ENCODE measurements around the gene MTCL3.

Gene MTCL3

DNA sequence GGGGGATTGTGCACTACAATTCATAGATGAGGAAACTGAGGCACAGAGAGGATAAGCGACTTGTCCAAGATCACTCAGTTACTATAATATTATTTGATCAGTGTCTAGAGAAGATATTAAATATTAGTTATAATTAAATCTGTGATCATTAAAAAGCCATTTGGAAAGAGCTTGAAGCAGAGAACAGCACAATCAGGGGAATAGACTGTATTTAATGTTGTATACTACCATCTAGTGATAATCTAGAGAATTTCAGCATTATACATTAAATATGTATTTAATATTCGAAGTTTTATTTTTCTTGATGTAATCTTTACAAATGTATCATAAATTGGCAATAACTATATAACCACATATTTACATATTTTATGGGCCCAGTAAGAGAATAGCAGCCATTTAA, 20.1 kb upstream of the MTCL3 start:
- peak; percentile 38 for DNase-seq (ENCODE audit: low read depth)

DNA sequence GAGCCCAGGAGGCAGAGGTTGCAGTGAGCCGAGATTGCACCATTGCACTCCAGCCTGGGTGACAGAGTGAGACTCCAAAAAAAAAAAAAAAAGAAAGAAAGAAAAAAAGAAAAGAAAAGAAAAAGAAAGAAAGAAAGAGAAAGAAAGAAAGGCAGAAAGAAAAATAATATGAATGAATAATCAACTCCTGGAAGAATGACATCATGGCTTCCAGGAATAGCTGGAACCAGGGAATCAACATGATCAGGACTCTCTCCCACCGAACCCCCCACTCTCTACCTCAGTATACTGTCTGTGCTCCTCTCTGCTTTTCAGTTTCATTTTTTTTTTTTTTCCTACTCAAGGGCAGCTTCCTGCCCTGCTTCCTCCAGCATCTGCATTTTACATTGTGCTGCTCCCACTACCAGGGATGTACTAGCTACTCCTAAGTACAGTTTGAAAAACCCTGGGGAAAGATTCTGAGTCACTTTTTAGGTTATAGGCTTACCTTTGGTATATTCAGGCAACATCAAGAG, 19.7 kb upstream of the MTCL3 start:
- DNase-seq (ENCODE audit: low read depth), result no peak
- no peak overlapping the region for H3K4me3 ChIP-seq (ENCODE audit: low read depth, low read length)
- TF ChIP-seq, protein P1, sequence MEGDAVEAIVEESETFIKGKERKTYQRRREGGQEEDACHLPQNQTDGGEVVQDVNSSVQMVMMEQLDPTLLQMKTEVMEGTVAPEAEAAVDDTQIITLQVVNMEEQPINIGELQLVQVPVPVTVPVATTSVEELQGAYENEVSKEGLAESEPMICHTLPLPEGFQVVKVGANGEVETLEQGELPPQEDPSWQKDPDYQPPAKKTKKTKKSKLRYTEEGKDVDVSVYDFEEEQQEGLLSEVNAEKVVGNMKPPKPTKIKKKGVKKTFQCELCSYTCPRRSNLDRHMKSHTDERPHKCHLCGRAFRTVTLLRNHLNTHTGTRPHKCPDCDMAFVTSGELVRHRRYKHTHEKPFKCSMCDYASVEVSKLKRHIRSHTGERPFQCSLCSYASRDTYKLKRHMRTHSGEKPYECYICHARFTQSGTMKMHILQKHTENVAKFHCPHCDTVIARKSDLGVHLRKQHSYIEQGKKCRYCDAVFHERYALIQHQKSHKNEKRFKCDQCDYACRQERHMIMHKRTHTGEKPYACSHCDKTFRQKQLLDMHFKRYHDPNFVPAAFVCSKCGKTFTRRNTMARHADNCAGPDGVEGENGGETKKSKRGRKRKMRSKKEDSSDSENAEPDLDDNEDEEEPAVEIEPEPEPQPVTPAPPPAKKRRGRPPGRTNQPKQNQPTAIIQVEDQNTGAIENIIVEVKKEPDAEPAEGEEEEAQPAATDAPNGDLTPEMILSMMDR (IDR thresholded peaks at IDR 0.05; ENCODE audit: low read depth, low read length), result no peak
- TF ChIP-seq MYC (IDR thresholded peaks at IDR 0.05; ENCODE audit: low read depth, low read length), result no peak
- no peak for TF ChIP-seq POLR2A (IDR thresholded peaks at IDR 0.05; ENCODE audit: extremely low read depth, insufficient read length)
- TF ChIP-seq, protein P2, sequence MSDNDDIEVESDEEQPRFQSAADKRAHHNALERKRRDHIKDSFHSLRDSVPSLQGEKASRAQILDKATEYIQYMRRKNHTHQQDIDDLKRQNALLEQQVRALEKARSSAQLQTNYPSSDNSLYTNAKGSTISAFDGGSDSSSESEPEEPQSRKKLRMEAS (IDR thresholded peaks at IDR 0.05; ENCODE audit: low read depth, low read length), result no peak

More for the DNA sequence above, 20.1 kb upstream of the MTCL3 start:
- H3K4me3 ChIP-seq (ENCODE audit: low read depth, low read length), result no peak overlapping the region
- TF ChIP-seq, protein P2 (IDR thresholded peaks at IDR 0.05; ENCODE audit: low read depth, low read length), result no peak
- no peak for TF ChIP-seq MYC (IDR thresholded peaks at IDR 0.05; ENCODE audit: low read depth, low read length)

DNA sequence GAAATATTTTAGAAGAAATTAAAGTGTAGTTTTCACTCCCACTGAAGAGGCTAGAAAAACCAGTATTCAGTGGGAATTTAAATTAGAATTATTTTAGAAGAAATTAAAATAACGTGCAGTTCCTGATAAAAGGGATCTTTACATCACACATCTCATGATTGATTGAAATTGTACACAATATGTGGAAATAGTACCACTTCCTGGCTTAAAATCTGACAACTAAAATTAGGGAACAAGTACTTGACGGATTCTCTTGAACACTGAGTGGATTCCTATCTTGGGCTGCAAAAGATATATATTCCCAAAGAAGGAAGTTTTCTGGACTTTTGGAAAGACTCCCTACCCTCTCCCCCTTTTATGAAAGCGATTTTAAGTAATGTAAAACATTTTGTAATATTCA, 14.6 kb upstream of the MTCL3 start:
- no peak for TF ChIP-seq MYC (IDR thresholded peaks at IDR 0.05; ENCODE audit: low read depth, low read length)
- TF ChIP-seq, protein P2 (IDR thresholded peaks at IDR 0.05; ENCODE audit: low read depth, low read length), result no peak
- TF ChIP-seq, protein P1 (IDR thresholded peaks at IDR 0.05; ENCODE audit: low read depth, low read length), result no peak
- TF ChIP-seq POLR2A (IDR thresholded peaks at IDR 0.05; ENCODE audit: extremely low read depth, insufficient read length), result no peak
- no peak for DNase-seq (ENCODE audit: low read depth)
- H3K4me3 ChIP-seq (ENCODE audit: low read depth, low read length), result no peak overlapping the region

DNA sequence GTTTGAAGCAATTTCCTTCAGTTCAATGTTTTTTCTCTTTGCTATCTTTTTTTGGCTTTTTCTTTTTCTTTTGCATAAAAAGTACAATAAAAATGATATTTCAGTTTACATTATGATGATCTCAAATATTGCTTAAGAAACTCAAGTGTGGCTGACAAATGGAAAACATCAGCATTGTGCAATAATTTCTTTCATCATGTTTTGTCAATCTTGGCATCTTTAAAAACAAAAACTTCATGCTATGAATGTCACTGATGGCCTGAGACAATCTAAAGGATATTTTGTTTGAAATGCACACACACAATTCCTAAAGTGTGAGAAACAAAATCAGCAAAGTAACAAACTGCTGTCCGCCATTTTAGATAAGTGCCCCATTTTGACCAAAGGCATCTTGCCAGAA, 13.9 kb upstream of the MTCL3 start:
- TF ChIP-seq MYC (IDR thresholded peaks at IDR 0.05; ENCODE audit: low read depth, low read length) (no peak), POLR2A (IDR thresholded peaks at IDR 0.05; ENCODE audit: extremely low read depth, insufficient read length) (no peak)
- TF ChIP-seq, protein P1 (IDR thresholded peaks at IDR 0.05; ENCODE audit: low read depth, low read length), result no peak
- TF ChIP-seq, protein P2 (IDR thresholded peaks at IDR 0.05; ENCODE audit: low read depth, low read length), result no peak

DNA sequence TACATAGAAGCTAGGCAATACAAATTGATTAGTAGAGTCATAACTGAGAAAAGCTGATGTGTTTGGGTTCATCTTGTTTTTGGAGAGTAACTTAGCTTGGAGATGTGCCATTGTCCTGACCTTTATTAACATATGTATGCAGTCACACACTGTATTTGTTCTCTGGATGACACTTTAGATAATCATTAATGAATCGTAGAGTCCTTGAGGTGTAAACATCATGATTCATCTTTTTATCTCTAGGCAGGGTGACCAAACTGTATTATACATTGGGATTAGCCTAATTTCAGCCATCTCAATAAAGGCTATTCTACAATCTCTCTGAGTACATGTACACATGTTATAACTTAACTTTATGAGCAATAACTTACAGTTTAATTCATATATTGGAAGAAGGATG, 3.6 kb upstream of the MTCL3 start:
- no peak overlapping the region for H3K4me3 ChIP-seq (ENCODE audit: low read depth, low read length)
- DNase-seq (ENCODE audit: low read depth), result no peak
- TF ChIP-seq MYC (IDR thresholded peaks at IDR 0.05; ENCODE audit: low read depth, low read length) (no peak), POLR2A (IDR thresholded peaks at IDR 0.05; ENCODE audit: extremely low read depth, insufficient read length) (no peak)
- TF ChIP-seq, protein P2 (IDR thresholded peaks at IDR 0.05; ENCODE audit: low read depth, low read length), result no peak
- TF ChIP-seq, protein P1 (IDR thresholded peaks at IDR 0.05; ENCODE audit: low read depth, low read length), result no peak

More for the DNA sequence above, 13.9 kb upstream of the MTCL3 start:
- no peak overlapping the region for H3K4me3 ChIP-seq (ENCODE audit: low read depth, low read length)
- DNase-seq (ENCODE audit: low read depth), result no peak

DNA sequence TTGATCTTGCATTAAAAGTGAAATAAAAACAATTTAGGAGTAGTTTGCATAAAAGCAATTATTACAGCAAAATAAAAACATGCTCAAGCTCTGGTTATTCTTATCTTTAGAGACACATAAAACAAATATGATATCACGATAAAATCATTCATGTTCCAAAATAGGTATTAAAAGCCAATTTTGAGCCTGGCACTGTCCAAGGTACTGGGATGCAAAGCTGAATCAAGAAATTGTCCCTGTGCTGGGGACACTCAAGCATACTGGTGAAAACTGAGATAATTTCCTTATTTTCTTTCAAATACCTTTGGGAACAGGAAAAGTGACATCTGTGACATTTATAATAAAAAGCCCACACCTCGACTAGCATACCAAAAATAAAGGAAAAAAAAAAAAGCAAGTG, 931 bp upstream of the MTCL3 start:
- DNase-seq (ENCODE audit: low read depth), result peak; percentile 17
- TF ChIP-seq, protein P2 (IDR thresholded peaks at IDR 0.05; ENCODE audit: low read depth, low read length), result no peak
- TF ChIP-seq POLR2A (IDR thresholded peaks at IDR 0.05; ENCODE audit: extremely low read depth, insufficient read length) (no peak), MYC (IDR thresholded peaks at IDR 0.05; ENCODE audit: low read depth, low read length) (no peak)
- TF ChIP-seq, protein P1 (IDR thresholded peaks at IDR 0.05; ENCODE audit: low read depth, low read length), result no peak
- no peak overlapping the region for H3K4me3 ChIP-seq (ENCODE audit: low read depth, low read length)
